ENCODE measurements around the gene SLC16A14. TPM values are rescaled to one million over a fixed set of nuclear protein-coding genes. Genes with fewer than 3 reads are reported as not detected.
A peak's percentile ranks its signal among the peaks of the same experiment; 100 is the strongest.

The SLC16A14 gene
- total RNA-seq, 1 donor from 2014 or later, result 1.0 TPM

- DNase-seq (ENCODE audit: low read depth), result no peak
- no peak overlapping the region for H3K4me3 ChIP-seq (ENCODE audit: low read depth, low read length)
- no peak for TF ChIP-seq CTCF (conservative IDR thresholded peaks at IDR 0.05; ENCODE audit: low read depth, low read length)
Observed at GRCh38 chr2:230077851-230078547, 9.3 kb upstream of the SLC16A14 start.

- no peak for TF ChIP-seq CTCF (conservative IDR thresholded peaks at IDR 0.05; ENCODE audit: low read depth, low read length)
- no peak overlapping the region for H3K4me3 ChIP-seq (ENCODE audit: low read depth, low read length)
- no peak for DNase-seq (ENCODE audit: low read depth)
Observed at GRCh38 chr2:230076819-230077218, 8.1 kb upstream of the SLC16A14 start.

- DNase-seq (ENCODE audit: low read depth), result no peak
- TF ChIP-seq CTCF (conservative IDR thresholded peaks at IDR 0.05; ENCODE audit: low read depth, low read length), result no peak
- H3K4me3 ChIP-seq (ENCODE audit: low read depth, low read length), result no peak overlapping the region
Observed at GRCh38 chr2:230075988-230076631, 7.4 kb upstream of the SLC16A14 start.

GRCh38 chr2:230071421-230071820, 2.7 kb upstream of the SLC16A14 start:
- TF ChIP-seq CTCF (conservative IDR thresholded peaks at IDR 0.05; ENCODE audit: low read depth, low read length), result no peak
- DNase-seq (ENCODE audit: low read depth), result no peak
- no peak overlapping the region for H3K4me3 ChIP-seq (ENCODE audit: low read depth, low read length)

- no peak overlapping the region for H3K4me3 ChIP-seq (ENCODE audit: low read depth, low read length)
- DNase-seq (ENCODE audit: low read depth), result no peak
- TF ChIP-seq CTCF (conservative IDR thresholded peaks at IDR 0.05; ENCODE audit: low read depth, low read length), result no peak
Observed at GRCh38 chr2:230069402-230069801, 678 bp upstream of the SLC16A14 start.

GRCh38 chr2:230068016-230068650, 591 bp downstream of the SLC16A14 start:
- no peak for TF ChIP-seq CTCF (conservative IDR thresholded peaks at IDR 0.05; ENCODE audit: low read depth, low read length)
- DNase-seq (ENCODE audit: low read depth), result no peak
- H3K4me3 ChIP-seq (ENCODE audit: low read depth, low read length), result peak overlapping the region; percentile 68
